ENCODE data around the gene CD164L2. TPM values are rescaled to one million over a fixed set of nuclear protein-coding genes. Genes with fewer than 3 reads are reported as not detected.

CD164L2 gene
- total RNA-seq, 1 donor from 2014 or later = not detected

- Histone ChIP-seq H3K27me3 (ENCODE audit: low read depth) (no peaks in the 10 kb centered on the region), H3K9me3 (replicated peaks) (no peaks in the 10 kb centered on the region), H3K27ac (replicated peaks) (peak overlapping the region; percentile 85), H3K4me3 (no peak overlapping the region), H3K4me1 (peaks cover 72% of the 10 kb centered on the region), H3K36me3 (peaks cover 39% of the 10 kb centered on the region)
- DNase-seq = peak; percentile 65
- peak; percentile 12 for TF ChIP-seq CTCF (IDR thresholded peaks at IDR 0.05; ENCODE audit: borderline replicate concordance)
- intact Hi-C loops (cut with micrococcal nuclease) = no loop called here
Measured at GRCh38 chr1:27405074-27405473, 21.9 kb upstream of the CD164L2 start.

GRCh38 chr1:27403931-27404330, 20.8 kb upstream of the CD164L2 start:
- Histone ChIP-seq H3K36me3 (peaks cover 28% of the 10 kb centered on the region), H3K9me3 (replicated peaks) (no peaks in the 10 kb centered on the region), H3K27me3 (ENCODE audit: low read depth) (no peaks in the 10 kb centered on the region), H3K27ac (replicated peaks) (peak overlapping the region; percentile 85), H3K4me3 (peak overlapping the region; percentile 10), H3K4me1 (peaks cover 83% of the 10 kb centered on the region)
- intact Hi-C loops (cut with micrococcal nuclease) = no loop called here
- TF ChIP-seq CTCF (IDR thresholded peaks at IDR 0.05; ENCODE audit: borderline replicate concordance) = no peak
- no peak for DNase-seq

GRCh38 chr1:27403065-27403726, 20.1 kb upstream of the CD164L2 start:
- H3K36me3 ChIP-seq = peaks cover 20% of the 10 kb centered on the region
- H3K27ac ChIP-seq (replicated peaks) = peak overlapping the region; percentile 85
- TF ChIP-seq CTCF (IDR thresholded peaks at IDR 0.05; ENCODE audit: borderline replicate concordance) = peak; percentile 11
- peak overlapping the region; percentile 10 for H3K4me3 ChIP-seq
- peaks cover 91% of the 10 kb centered on the region for H3K4me1 ChIP-seq
- H3K9me3 ChIP-seq (replicated peaks) = no peaks in the 10 kb centered on the region
- intact Hi-C loops (cut with micrococcal nuclease) = no loop called here
- peak; percentile 75 for DNase-seq
- H3K27me3 ChIP-seq (ENCODE audit: low read depth) = no peaks in the 10 kb centered on the region

GRCh38 chr1:27402349-27402754, 19.2 kb upstream of the CD164L2 start:
- intact Hi-C loops (cut with micrococcal nuclease) = no loop called here
- H3K9me3 ChIP-seq (replicated peaks) = no peaks in the 10 kb centered on the region
- H3K27ac ChIP-seq (replicated peaks) = peak overlapping the region; percentile 85
- DNase-seq = peak; percentile 74
- peak; percentile 70 for TF ChIP-seq CTCF (IDR thresholded peaks at IDR 0.05; ENCODE audit: borderline replicate concordance)
- peaks cover 99% of the 10 kb centered on the region for H3K4me1 ChIP-seq
- peaks cover 12% of the 10 kb centered on the region for H3K36me3 ChIP-seq
- H3K27me3 ChIP-seq (ENCODE audit: low read depth) = no peaks in the 10 kb centered on the region
- no peak overlapping the region for H3K4me3 ChIP-seq

- Histone ChIP-seq H3K36me3 (no peaks in the 10 kb centered on the region), H3K4me1 (peaks cover 100% of the 10 kb centered on the region), H3K27ac (replicated peaks) (peak overlapping the region; percentile 85), H3K4me3 (no peak overlapping the region), H3K27me3 (ENCODE audit: low read depth) (no peaks in the 10 kb centered on the region), H3K9me3 (replicated peaks) (no peaks in the 10 kb centered on the region)
- no peak for TF ChIP-seq CTCF (IDR thresholded peaks at IDR 0.05; ENCODE audit: borderline replicate concordance)
- DNase-seq = no peak
- intact Hi-C loops (cut with micrococcal nuclease) = no loop called here
Measured at GRCh38 chr1:27400963-27401341, 17.8 kb upstream of the CD164L2 start.
